ENCODE measurements around the gene KCNIP1.

- TF ChIP-seq, protein P1, sequence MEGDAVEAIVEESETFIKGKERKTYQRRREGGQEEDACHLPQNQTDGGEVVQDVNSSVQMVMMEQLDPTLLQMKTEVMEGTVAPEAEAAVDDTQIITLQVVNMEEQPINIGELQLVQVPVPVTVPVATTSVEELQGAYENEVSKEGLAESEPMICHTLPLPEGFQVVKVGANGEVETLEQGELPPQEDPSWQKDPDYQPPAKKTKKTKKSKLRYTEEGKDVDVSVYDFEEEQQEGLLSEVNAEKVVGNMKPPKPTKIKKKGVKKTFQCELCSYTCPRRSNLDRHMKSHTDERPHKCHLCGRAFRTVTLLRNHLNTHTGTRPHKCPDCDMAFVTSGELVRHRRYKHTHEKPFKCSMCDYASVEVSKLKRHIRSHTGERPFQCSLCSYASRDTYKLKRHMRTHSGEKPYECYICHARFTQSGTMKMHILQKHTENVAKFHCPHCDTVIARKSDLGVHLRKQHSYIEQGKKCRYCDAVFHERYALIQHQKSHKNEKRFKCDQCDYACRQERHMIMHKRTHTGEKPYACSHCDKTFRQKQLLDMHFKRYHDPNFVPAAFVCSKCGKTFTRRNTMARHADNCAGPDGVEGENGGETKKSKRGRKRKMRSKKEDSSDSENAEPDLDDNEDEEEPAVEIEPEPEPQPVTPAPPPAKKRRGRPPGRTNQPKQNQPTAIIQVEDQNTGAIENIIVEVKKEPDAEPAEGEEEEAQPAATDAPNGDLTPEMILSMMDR (IDR thresholded peaks at IDR 0.05; ENCODE audit: low read length), result no peak
- no peak for TF ChIP-seq EZH2 (IDR thresholded peaks at IDR 0.05; ENCODE audit: borderline replicate concordance, low read length)
Observed at GRCh38 chr5:170638051-170638450, 134.2 kb downstream of the KCNIP1 start.
